BJ (cell line): ENCODE measurements around the gene C3orf52. TPM values are rescaled to one million over a fixed set of nuclear protein-coding genes. Genes with fewer than 3 reads are reported as not detected.

Experiments
- CTCF ChIA-PET: fragments of 350-600 bp; formaldehyde crosslinking; extraction: SDS; loops from one replicate; lab custom pipeline; 2021; ENCODE audit warnings: antibody characterized with exemption, inconsistent platforms; lab: Yijun Ruan, JAX
- POLR2A ChIA-PET: fragments of 300-600 bp; sonication (Branson Sonifier 250); formaldehyde crosslinking; extraction: SDS; loops from one replicate; lab custom pipeline; 2021; ENCODE audit warnings: antibody characterized with exemption; lab: Charles Lee
- DNase-seq: peaks from one replicate; pipeline ENCODE4 v3.0.0-alpha.2; 2011; ENCODE audit warnings: low read depth
- H3K27me3 ChIP-seq: 2 replicates; pipeline ENCODE4 v1.6.0; 2011; ENCODE audit warnings: low read length; ENCODE audit not compliant: control insufficient read depth, insufficient read depth
- H3K36me3 ChIP-seq: 2 replicates; pipeline ENCODE4 v1.5.1; 2011; ENCODE audit warnings: low read length; ENCODE audit not compliant: control insufficient read depth, insufficient read depth
- H3K4me3 ChIP-seq: 2 replicates; pipeline ENCODE4 v1.5.1; 2011; ENCODE audit warnings: low read depth, mild to moderate bottlenecking, control low read depth, low read length
- CTCF ChIP-seq: IDR thresholded peaks from 2 replicates; pipeline ENCODE4 v1.5.1; 2011; ENCODE audit warnings: low read depth, mild to moderate bottlenecking, control low read depth, inconsistent platforms, low read length, moderate library complexity; ENCODE audit not compliant: insufficient read depth
- polyA plus RNA-seq: library from polyadenylated mRNA; depleted of rRNA; stranded (reverse); fragments of >200 nt; gene quantifications from 2 replicates; pipeline ENCODE4 v1.2.3, GENCODE V29; 2011

Gene C3orf52
- polyA plus RNA-seq, 1 experiment = 4.5 TPM

GRCh38 chr3:112128843-112129727 lies 42.9 kb downstream of the C3orf52 start:
- Histone ChIP-seq H3K36me3 (no peaks in the 10 kb centered on the region), H3K4me3 (no peak overlapping the region), H3K27me3 (no peaks in the 10 kb centered on the region)
- no peak for TF ChIP-seq CTCF
- ChIA-PET CTCF (interaction anchor here (1.1 to 2.2 kb wide), 2 partner anchors 8 to 18 kb away, joined by 3 to 9 read pairs; no protein-coding TSS in a partner anchor), POLR2A (no interaction called here)
- DNase-seq = peak; percentile 37

DNA sequence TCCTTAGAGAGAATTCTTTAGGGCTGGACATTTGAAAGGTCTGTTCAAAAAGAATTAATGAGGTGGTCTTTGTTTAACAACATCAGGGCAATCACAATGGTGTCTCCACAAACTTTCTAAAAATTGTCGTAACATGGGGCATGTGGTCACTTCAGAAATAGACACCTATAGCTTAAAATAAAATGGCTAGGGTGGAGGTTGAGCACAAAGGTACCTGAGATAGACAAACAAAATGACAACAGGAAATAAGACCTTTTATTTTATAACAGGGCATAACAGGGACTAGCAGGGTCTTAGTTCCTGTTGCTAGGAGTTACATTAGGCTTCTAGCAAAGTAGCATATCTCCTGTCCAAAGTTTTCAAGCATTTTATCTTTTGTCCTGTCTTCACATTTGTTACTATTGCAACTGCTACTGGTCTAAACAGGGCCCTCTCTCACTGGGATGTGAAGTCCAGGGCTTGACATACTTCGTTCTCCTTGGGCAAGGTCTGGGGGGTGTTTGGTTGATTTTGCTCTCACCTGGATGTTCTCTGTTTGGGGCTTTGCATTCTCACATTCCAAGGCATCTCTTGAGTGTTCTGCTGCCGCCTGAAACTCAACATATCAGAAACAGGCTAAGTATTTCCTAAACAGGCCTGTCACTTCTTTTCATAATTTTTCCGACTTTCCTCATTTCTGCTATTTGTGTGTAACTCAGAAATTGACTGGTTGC lies 43.9 kb downstream of the C3orf52 start:
- DNase-seq = no peak
- ChIA-PET POLR2A (no interaction called here), CTCF (no interaction called here)
- no peak for TF ChIP-seq CTCF
- Histone ChIP-seq H3K4me3 (no peak overlapping the region), H3K27me3 (no peaks in the 10 kb centered on the region), H3K36me3 (no peaks in the 10 kb centered on the region)

DNA sequence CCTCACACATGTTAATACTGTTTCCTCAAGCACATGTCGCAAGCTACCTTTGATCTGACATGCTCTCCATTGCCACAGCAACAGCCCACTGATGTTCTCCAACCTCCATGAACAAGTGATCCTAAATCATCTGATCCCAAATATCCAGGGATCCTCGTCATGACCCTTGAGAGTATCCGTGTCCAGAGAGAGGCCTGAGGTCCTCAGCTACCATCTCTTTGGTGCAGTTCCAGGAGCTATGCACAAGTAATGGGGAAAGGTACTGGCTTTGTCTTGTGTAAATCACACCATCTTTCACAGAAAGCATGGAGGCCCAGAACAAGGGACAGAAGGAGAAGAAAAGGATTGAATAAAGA lies 44.4 kb downstream of the C3orf52 start:
- Histone ChIP-seq H3K4me3 (no peak overlapping the region), H3K36me3 (no peaks in the 10 kb centered on the region), H3K27me3 (no peaks in the 10 kb centered on the region)
- ChIA-PET POLR2A (no interaction called here), CTCF (no interaction called here)
- DNase-seq = no peak
- no peak for TF ChIP-seq CTCF

DNA sequence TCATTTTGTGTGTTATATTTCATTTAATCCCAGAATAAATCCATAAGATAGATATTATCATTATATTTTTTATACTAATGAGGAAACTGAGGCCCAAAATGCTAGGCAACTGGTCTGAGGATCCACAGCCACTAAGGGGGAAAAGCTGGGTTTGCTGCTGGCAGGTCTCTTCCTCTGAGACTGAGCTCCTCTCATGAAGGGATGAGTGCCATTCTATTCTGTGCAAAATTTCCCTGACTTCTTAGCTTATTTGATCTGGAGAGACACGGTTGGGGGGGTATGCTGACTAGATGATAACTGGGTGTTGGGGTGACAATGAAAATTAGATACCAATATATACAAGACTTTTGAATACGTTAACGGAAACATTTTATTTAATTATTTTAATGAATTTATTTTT lies 44.9 kb downstream of the C3orf52 start:
- DNase-seq = no peak
- no peak for TF ChIP-seq CTCF
- ChIA-PET CTCF (no interaction called here), POLR2A (no interaction called here)
- Histone ChIP-seq H3K27me3 (no peaks in the 10 kb centered on the region), H3K4me3 (no peak overlapping the region), H3K36me3 (no peaks in the 10 kb centered on the region)

GRCh38 chr3:112132088-112132487 lies 45.9 kb downstream of the C3orf52 start:
- POLR2A ChIA-PET = no interaction called here
- Histone ChIP-seq H3K4me3 (no peak overlapping the region), H3K36me3 (no peaks in the 10 kb centered on the region), H3K27me3 (no peaks in the 10 kb centered on the region)
- no peak for DNase-seq
- CTCF ChIA-PET = interaction anchor here (0.9 kb wide), 1 partner anchor 11 kb away, joined by 3 read pairs; no protein-coding TSS in a partner anchor
- no peak for TF ChIP-seq CTCF
